Trophoblast cell (in vitro differentiated cells and primary cell): ENCODE results near the gene KCNMA1.
"Not testable (repeated sequence)": the region's sequence is repeated elsewhere in the genome, so short reads cannot be mapped to it uniquely, and the experiment has no call there.

Source experiments
- DNase-seq, 2 donors: peaks; one replicate each; pipeline ENCODE4 v3.0.0-alpha.2; 2016
- H2AFZ ChIP-seq: 2 replicates; pipeline ENCODE4 v1.6.1; 2013; ENCODE audit warnings: low read length, moderate library complexity, mild to moderate bottlenecking; ENCODE audit not compliant: insufficient read depth, poor library complexity
- H2AK5ac ChIP-seq: 2 replicates; pipeline ENCODE4 v1.6.1; 2013; ENCODE audit warnings: mild to moderate bottlenecking, low read length
- H2BK120ac ChIP-seq: 2 replicates; pipeline ENCODE4 v1.6.1; 2013; ENCODE audit warnings: low read length, mild to moderate bottlenecking, moderate library complexity; ENCODE audit not compliant: insufficient read depth, poor library complexity
- H2BK12ac ChIP-seq: 2 replicates; pipeline ENCODE4 v1.6.1; 2013; ENCODE audit warnings: mild to moderate bottlenecking, low read length, moderate library complexity
- H2BK5ac ChIP-seq: 2 replicates; pipeline ENCODE4 v1.6.1; 2013; ENCODE audit warnings: low read length, low read depth, moderate library complexity, mild to moderate bottlenecking; ENCODE audit not compliant: poor library complexity
- H3K14ac ChIP-seq: 2 replicates; pipeline ENCODE4 v1.6.1; 2013; ENCODE audit warnings: mild to moderate bottlenecking, low read length
- H3K18ac ChIP-seq: 2 replicates; pipeline ENCODE4 v1.6.1; 2013; ENCODE audit warnings: mild to moderate bottlenecking, low read length
- H3K23ac ChIP-seq: 2 replicates; pipeline ENCODE4 v1.6.1; 2013; ENCODE audit warnings: low read length
- H3K27ac ChIP-seq: 2 replicates; pipeline ENCODE4 v1.5.1; 2013; ENCODE audit warnings: low read depth, mild to moderate bottlenecking, inconsistent platforms, low read length, moderate library complexity
- H3K27me3 ChIP-seq: 2 replicates; pipeline ENCODE4 v1.6.1; 2013; ENCODE audit warnings: inconsistent platforms, mild to moderate bottlenecking, low read length, moderate library complexity; ENCODE audit not compliant: insufficient read depth
- H3K36me3 ChIP-seq, 2 experiments: 1 replicate in 1 of 2; 2 replicates in 1 of 2; pipeline ENCODE4 v1.6.1; 2013; ENCODE audit warnings: low read length in 2 of 2, mild to moderate bottlenecking in 2 of 2, moderate library complexity in 1 of 2; ENCODE audit not compliant: insufficient read depth in 2 of 2, control insufficient read depth in 1 of 2
- H3K4ac ChIP-seq: 2 replicates; pipeline ENCODE4 v1.6.1; 2013; ENCODE audit warnings: low read depth, mild to moderate bottlenecking, low read length, moderate library complexity
- H3K4me1 ChIP-seq, 2 experiments: 1 replicate in 1 of 2; 2 replicates in 1 of 2; pipeline ENCODE4 v1.6.1; 2013; ENCODE audit warnings: low read length in 2 of 2, mild to moderate bottlenecking in 2 of 2, moderate library complexity in 1 of 2; ENCODE audit not compliant: insufficient read depth in 2 of 2, control insufficient read depth in 1 of 2
- H3K4me2 ChIP-seq: 2 replicates; pipeline ENCODE4 v1.6.1; 2013; ENCODE audit warnings: inconsistent platforms, mild to moderate bottlenecking, low read length, moderate library complexity
- H3K4me3 ChIP-seq: 2 replicates; pipeline ENCODE4 v1.5.1; 2013; ENCODE audit warnings: mild to moderate bottlenecking, low read depth, low read length, inconsistent platforms
- H3K79me1 ChIP-seq: one replicate; pipeline ENCODE4 v1.6.1; 2013; ENCODE audit warnings: low read length
- H3K79me2 ChIP-seq: 2 replicates; pipeline ENCODE4 v1.6.1; 2013; ENCODE audit warnings: low read length, mild to moderate bottlenecking; ENCODE audit not compliant: control insufficient read depth, insufficient read depth, poor library complexity
- H3K9ac ChIP-seq: 2 replicates; pipeline ENCODE4 v1.6.1; 2013; ENCODE audit warnings: mild to moderate bottlenecking, low read length
- H3K9me3 ChIP-seq: 2 replicates; pipeline ENCODE4 v1.6.1; 2013; ENCODE audit warnings: low read depth, mild to moderate bottlenecking, control low read depth, inconsistent platforms, low read length; ENCODE audit not compliant: insufficient read depth
- H4K12ac ChIP-seq: 2 replicates; pipeline ENCODE4 v1.6.1; 2013; ENCODE audit warnings: low read depth, mild to moderate bottlenecking, low read length, moderate library complexity
- H4K8ac ChIP-seq: 2 replicates; pipeline ENCODE4 v1.6.1; 2013; ENCODE audit warnings: low read depth, mild to moderate bottlenecking, low read length, moderate library complexity
- H4K91ac ChIP-seq: one replicate; pipeline ENCODE4 v1.6.1; 2013; ENCODE audit warnings: low read depth, mild to moderate bottlenecking, low read length, moderate library complexity
- WGBS: extraction: QIAGEN DNeasy Blood & Tissue Kit; methylation state at CpG from one replicate; pipeline ENCODE4 v1.1.7; 2013; ENCODE audit warnings: missing lambda C conversion rate; ENCODE audit not compliant: insufficient read length, insufficient coverage; ENCODE audit errors: extremely low coverage; 5-methylcytosine and 5-hydroxymethylcytosine counted together

The KCNMA1 gene

DNA sequence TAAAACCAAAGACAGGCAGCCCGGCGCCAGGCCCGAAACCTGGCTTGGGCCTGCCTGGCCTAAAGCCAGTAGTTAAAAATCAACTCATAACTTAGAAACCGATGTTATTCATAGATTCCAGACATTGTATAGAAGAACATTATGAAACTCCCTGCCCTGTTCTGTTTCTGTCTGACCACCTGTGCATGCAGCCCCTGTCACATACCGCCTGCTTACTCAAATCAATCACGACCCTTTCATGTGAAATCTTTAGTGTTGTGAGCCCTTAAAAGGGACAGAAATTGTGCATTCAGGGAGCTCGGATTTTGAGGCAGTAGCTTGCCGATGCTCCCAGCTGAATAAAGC, 45.5 kb upstream of the KCNMA1 start:
- not testable (repeated sequence) for H3K79me1 ChIP-seq, H3K4me1 ChIP-seq, H3K4me3 ChIP-seq, H3K27me3 ChIP-seq, H2BK120ac ChIP-seq, H4K12ac ChIP-seq, H3K18ac ChIP-seq, DNase-seq, H4K8ac ChIP-seq, H3K9me3 ChIP-seq, H3K36me3 ChIP-seq, H2BK12ac ChIP-seq, H2AFZ ChIP-seq, H3K9ac ChIP-seq, H3K23ac ChIP-seq, H3K4ac ChIP-seq, H3K27ac ChIP-seq, H3K79me2 ChIP-seq, H4K91ac ChIP-seq, H3K14ac ChIP-seq, H3K4me2 ChIP-seq, H2BK5ac ChIP-seq, H2AK5ac ChIP-seq
- WGBS = no CpG with 5 or more reads among the region's 8 CpGs

DNA sequence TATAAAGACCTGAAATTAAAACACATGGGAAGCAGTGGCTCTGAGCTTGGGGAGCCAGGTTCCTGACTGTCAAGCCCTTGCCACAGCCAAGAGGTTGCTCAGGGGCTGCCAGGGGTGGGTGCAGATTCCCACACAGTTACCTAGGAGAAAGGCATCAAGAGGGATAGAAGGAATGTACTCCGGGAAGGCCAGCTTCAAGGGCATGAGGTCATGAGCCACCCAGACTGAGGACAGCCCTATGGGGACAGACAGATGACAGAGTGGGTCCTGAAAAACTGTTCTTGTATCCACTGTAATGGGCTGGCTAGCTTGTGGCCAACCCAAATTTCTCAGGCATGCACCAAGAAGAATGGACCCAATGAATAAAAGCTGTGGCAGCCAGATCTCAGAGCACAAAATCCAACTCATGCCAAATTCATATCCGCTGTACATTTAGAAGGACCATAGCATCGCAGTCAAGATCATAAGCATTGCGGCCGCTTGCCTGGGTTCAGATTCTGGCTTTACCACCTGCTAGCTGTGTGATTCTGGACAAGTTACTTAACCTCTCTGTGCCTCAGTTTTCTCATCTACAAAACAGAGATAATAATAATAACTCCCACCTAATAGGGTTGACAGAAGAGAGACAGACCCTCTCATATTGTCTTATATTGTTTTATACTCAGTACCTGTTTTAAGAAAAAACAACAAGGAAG, 44.9 kb upstream of the KCNMA1 start:
- no peak overlapping the region for H2AFZ ChIP-seq
- no peak overlapping the region for H3K14ac ChIP-seq
- no peak overlapping the region for H4K8ac ChIP-seq
- no peak overlapping the region for H3K18ac ChIP-seq
- H2BK120ac ChIP-seq = no peak overlapping the region
- H3K27me3 ChIP-seq = no peaks in the 10 kb centered on the region
- H3K4me3 ChIP-seq = no peak overlapping the region
- H3K4me1 ChIP-seq = no peaks in the 10 kb centered on the region
- no peak overlapping the region for H2BK12ac ChIP-seq
- no peaks in the 10 kb centered on the region for H3K79me1 ChIP-seq
- H3K9ac ChIP-seq = no peak overlapping the region
- no peak overlapping the region for H2BK5ac ChIP-seq
- no peak overlapping the region for H4K12ac ChIP-seq
- no peak overlapping the region for H3K4ac ChIP-seq
- no peak for DNase-seq
- H3K23ac ChIP-seq = no peak overlapping the region
- H3K27ac ChIP-seq = no peak overlapping the region
- no peak overlapping the region for H4K91ac ChIP-seq
- no CpG with 5 or more reads among the region's 5 CpGs for WGBS
- no peak overlapping the region for H2AK5ac ChIP-seq
- no peaks in the 10 kb centered on the region for H3K9me3 ChIP-seq
- no peaks in the 10 kb centered on the region for H3K36me3 ChIP-seq
- H3K79me2 ChIP-seq = no peaks in the 10 kb centered on the region
- H3K4me2 ChIP-seq = no peak overlapping the region

DNA sequence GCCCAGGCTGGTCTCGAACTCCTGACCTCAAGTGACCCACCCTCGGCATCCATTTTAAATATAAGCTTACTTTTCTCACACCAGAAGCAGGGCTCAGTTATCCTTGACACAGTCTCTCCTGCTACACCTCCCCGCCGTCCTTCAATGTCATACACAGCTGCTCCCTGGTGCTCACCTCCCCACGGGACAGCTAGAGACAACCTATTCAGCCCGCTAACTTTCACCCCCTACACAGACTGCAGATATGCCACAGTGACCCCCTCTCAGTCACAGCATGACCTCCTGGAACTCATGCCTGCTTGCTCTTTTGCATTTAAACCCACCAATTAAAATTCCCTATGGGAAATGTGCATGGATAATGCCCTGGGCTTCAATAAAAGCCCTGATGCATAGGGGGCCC, 44.2 kb upstream of the KCNMA1 start:
- Histone ChIP-seq H4K8ac (no peak overlapping the region), H3K9ac (no peak overlapping the region), H2AK5ac (no peak overlapping the region), H3K23ac (no peak overlapping the region), H4K12ac (no peak overlapping the region), H3K14ac (no peak overlapping the region), H3K79me2 (no peaks in the 10 kb centered on the region), H2BK12ac (no peak overlapping the region), H3K79me1 (no peaks in the 10 kb centered on the region), H3K4ac (no peak overlapping the region), H2AFZ (no peak overlapping the region), H3K36me3 (no peaks in the 10 kb centered on the region), H4K91ac (no peak overlapping the region), H3K18ac (no peak overlapping the region), H3K27ac (no peak overlapping the region), H2BK120ac (no peak overlapping the region), H3K4me2 (no peak overlapping the region), H3K4me3 (no peak overlapping the region), H2BK5ac (no peak overlapping the region), H3K27me3 (no peaks in the 10 kb centered on the region), H3K4me1 (no peaks in the 10 kb centered on the region), H3K9me3 (no peaks in the 10 kb centered on the region)
- no peak for DNase-seq
- no CpG with 5 or more reads among the region's 6 CpGs for WGBS

DNA sequence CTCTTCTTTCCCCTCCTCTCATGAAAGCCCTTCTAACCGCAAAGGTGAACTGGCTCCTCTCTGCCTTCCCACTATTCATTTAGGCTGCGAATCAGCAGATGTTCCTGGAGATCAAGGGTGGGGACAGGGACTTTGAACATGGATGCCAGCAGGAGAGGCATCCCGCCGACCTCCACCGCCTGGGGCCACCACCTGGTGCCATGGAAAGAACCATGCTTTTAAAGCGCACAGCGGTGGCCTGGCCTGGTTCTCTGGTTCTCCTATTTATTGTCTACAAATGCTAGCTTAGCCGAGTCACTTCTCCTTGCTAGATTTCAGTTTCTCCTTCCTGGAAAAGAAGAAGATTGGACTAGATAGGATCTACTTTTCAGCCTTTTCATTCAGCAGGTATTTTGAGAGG, 43.2 kb upstream of the KCNMA1 start:
- Histone ChIP-seq H3K79me1 (no peaks in the 10 kb centered on the region), H2AK5ac (no peak overlapping the region), H3K79me2 (no peaks in the 10 kb centered on the region), H3K18ac (no peak overlapping the region), H3K36me3 (no peaks in the 10 kb centered on the region), H2BK120ac (no peak overlapping the region), H3K9me3 (no peaks in the 10 kb centered on the region), H3K27me3 (no peaks in the 10 kb centered on the region), H4K12ac (no peak overlapping the region), H3K9ac (no peak overlapping the region), H4K91ac (no peak overlapping the region), H3K4me2 (no peak overlapping the region), H2AFZ (no peak overlapping the region), H4K8ac (no peak overlapping the region), H2BK5ac (no peak overlapping the region), H3K14ac (no peak overlapping the region), H3K4ac (no peak overlapping the region), H3K23ac (no peak overlapping the region), H3K4me1 (no peaks in the 10 kb centered on the region), H3K4me3 (no peak overlapping the region), H2BK12ac (no peak overlapping the region), H3K27ac (no peak overlapping the region)
- WGBS = no CpG with 5 or more reads among the region's 8 CpGs
- DNase-seq = no peak
